T-helper 1 cell (primary cell): ENCODE measurements around the gene YES1.
"Not testable (repeated sequence)": the region's sequence is repeated elsewhere in the genome, so short reads cannot be mapped to it uniquely, and the experiment has no call there.

Experiments used
- DNase-seq, 5 donors: peaks; one replicate each; pipeline ENCODE4 v3.0.0-alpha.2; 2012 to 2020

YES1 gene

DNA sequence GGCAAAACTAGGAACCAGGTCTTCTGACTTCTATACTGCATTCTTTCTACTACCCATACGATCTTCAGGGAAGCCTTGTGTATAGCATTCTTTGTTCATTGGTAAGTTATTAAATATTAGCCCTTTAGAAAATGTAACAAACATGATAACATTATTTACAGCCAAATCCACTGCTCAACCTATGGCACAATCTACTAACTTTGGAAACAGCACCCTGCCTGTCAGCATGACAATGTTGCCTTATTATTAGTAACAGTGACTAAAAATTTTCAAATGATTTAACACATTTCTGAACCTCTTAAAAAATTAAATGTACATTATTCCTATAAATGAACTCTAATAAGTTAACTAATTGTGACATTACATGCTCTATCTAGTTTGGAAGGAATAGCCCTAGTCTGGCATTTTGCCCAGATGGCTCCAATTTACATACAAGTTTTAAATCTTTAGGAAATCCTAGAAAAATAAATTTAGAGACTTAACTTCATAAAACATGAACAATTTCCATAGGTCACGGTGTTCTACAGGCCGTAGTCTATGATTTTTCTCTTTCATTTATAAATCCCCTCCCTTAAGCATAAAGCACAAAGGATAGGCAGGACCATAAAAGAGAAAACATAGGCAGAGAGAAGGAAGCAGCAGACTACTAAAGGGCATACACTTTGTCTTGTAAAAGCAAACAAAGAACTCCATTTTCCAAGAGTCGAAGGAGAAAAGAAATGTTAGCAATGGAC lies 33.7 kb downstream of the YES1 start:
- DNase-seq = no peak

DNA sequence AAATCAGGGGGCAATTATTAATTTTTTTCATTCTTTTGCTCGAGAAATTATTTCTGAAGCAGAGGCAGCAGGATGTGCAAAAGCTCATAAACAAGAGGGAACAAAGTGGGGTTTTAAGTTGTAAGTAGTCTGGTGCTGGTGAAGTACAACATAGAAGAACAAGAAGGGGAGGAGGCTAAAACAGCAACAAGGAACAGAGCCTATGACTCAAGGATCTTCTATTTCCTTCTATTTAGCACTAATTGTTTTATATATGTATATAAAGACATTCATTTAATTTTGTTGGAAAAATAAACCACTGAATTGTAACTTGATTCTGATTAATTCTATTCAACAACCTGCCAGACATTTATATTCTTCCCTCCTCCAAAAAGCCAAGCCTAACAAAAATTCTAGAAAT lies 35.0 kb downstream of the YES1 start:
- DNase-seq = no peak

DNA sequence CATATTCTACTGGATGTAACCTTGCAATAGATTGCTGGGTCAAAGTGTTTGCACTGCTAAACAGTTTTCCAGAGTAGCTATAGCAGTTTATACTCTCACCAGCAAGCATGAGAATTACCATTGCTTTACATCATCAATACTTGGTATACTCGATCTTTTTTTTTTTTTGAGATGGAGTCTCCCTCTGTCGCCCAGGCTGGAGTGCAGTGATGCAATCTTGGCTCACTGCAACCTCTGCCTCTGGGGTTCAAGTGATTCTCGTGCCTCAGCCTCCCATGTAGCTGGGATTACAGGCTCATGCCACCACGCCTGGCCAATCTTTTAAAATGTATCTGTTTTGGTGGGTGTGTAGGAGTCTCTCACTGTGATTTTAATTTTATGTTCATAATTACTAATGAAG lies 36.0 kb downstream of the YES1 start:
- not testable (repeated sequence) for DNase-seq

DNA sequence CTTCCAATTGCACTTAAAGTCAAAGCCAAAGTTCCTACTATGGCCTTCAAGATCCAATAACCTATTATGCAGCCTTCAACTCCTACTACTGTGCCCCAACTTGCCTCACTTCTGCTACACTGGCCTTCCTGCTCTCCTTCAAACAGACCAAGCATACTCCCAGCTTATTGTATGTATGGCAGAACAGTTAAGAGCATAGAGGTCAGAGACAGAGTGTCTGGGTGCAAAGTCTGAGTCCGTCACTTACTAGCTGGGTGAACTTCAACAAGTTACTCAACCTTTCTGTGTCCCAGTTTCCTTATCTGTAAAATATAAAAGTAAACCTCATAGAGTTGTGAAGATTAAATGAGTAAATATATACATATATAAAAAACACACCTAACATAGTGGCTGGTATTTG lies 37.2 kb downstream of the YES1 start:
- DNase-seq = no peak

DNA sequence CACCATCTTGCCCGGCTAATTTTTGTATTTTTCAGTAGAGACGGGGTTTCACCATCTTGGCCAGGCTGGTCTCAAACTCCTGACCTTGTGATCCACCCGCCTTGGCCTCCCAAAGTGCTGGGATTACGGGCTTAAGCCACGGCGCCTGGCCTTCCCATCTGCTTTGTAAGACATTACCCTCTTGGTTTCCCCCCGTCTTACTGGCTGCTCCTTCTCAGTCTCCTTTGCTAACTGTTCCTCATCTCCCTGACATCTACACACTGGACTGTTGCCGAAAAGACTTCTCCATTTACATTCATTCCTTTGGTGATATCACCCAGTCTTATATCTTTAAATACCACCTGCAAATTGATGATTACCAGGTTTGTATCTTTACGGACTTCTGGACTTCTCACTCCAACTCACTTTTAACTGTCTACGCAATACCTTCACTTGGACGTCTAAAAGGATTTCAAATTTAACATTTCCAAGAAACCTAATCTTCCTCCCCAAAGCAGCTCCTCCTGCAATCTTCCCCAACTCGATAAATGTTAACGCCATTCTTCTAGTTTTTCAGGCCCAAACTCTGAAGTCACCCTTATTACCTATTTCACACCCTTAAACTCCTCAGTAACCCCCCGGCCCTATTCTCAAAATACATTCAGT lies 37.9 kb downstream of the YES1 start:
- no peak for DNase-seq

DNA sequence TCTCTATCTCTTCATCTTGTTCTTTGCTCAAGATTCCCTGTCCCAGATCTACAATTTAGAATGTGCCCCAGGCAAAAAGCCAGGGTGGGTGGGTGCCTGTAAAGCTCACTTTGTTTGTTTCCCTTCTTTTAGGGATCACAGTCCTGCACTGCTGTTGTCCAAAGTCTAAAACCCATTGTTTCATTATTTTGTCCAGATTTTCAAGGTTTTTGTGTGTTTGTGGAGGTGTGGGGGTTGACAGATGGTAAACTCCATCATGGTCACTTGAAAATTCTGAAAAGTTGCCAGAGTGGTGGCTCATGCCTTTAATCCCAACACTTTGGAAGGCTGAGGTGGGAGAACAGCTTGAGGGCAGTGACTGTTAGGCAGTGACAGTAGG lies 41.5 kb downstream of the YES1 start:
- DNase-seq = no peak

DNA sequence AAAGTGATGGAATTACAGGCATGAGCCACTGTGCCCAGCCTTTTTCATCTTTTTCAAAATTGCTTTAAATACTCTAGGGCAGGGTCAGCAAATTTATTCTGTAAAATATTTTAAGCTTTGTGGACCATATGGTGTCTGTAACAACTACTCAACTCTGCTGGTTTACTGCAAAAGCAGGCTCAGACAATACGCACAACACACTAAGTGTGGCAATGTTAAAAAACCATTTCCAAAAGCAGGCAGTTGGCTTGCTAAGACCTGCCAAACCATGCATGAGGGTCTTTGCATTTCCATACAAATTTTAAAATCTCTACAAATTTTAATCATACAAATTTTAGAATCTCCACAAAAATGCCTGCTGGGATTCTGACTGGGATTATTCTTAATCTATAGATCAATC lies 44.1 kb downstream of the YES1 start:
- no peak for DNase-seq

DNA sequence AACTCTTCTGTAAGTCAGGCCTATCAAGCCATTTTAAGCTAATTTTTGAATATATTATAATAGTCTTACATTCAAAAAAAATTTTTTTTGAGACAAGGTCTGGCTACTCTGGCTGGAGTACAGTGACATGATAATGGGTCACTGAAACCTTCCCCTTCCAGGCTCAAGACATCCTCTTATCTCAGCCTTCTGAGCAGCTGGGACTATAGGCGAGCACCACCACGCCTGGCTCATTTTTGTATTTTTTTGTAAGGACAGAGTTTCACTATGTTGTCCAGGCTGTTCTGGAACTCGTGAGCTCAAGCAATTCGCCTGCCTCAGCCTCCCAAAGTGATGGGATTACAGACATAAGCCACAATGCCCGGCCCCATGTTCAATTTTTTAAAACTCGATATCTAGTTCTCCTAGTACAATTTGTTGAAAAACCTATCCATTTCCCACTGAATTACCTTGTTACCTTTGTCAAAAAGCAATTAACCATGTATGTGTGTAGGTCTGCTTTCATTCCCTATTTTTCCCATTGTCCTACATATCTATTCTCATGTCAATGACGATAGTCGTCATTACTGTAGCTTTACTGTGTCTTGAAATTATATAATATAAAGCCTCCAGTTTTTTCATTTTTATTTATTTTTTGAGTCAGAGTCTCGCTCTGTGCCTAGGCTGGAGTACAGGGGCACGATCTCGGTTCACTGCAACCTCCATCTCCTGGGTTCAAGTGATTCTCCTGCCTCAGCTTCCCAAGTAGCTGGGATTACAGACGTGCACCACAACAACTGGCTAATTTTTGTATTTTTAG lies 44.8 kb downstream of the YES1 start:
- DNase-seq = no peak

DNA sequence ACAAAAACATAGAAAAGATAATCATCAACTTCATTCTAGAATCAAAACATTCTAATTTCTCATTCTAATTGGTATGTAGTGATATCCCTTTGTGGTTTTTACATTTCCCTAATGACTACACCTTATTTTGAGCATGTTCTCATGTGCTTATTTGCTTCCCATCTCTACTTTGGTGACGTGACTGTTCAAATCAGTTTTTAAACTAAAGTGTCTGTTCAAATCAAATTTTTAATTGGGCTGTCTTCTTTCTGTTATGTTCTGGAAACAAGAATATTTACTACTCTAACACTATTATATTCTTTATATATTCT lies 45.5 kb downstream of the YES1 start:
- no peak for DNase-seq

DNA sequence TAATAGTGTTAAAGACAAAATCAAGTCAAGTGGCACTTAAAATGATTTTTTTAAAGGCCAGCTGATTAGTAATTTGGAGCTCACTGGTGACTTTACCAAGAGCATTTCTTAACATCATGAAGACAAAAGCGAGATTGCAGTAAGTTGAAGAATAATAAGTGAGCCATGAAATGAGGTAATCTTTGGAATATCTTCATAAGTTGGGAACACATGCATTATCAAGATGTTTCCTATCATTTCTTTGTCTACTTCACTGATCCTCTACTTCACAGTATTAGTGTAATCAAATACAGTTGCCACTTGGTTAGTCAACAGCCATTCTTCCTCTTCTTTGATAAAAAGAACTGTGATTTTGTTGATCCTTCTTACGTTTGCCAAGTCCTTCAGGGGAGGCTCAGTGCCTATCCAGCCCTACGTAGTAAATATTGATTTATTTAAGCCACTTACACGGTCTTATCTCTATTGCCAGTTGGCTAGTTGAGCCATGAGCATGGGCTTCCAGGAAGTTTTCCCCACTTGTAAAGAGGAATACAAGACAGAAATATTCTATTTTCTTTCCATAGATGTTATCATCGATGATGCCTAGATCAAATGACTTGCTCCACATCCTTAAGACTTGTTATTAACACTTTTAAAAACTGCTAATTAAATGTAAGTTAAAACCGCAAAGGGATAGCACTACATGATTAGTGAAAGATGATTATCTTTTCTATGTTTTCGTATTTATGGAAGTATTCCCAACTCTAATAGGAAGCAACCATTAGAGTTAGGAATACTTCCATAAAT lies 46.1 kb downstream of the YES1 start:
- no peak for DNase-seq

DNA sequence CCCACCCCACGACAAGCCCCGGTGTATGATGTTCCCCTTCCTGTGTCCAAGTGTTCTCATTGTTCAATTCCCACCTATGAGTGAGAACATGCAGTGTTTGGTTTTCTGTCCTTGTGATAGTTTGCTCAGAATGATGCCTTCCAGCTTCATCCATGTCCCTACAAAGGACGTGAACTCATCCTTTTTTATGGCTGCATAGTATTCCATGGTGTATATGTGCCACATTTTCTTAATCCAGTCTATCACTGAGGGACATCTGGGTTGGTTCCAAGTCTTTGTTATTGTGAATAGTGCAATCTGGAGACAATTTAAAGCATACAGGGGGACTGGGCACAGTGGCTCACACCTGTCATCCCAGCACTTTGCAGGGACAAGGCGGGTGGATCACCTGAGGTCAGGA lies 52.2 kb downstream of the YES1 start:
- DNase-seq = not testable (repeated sequence)

DNA sequence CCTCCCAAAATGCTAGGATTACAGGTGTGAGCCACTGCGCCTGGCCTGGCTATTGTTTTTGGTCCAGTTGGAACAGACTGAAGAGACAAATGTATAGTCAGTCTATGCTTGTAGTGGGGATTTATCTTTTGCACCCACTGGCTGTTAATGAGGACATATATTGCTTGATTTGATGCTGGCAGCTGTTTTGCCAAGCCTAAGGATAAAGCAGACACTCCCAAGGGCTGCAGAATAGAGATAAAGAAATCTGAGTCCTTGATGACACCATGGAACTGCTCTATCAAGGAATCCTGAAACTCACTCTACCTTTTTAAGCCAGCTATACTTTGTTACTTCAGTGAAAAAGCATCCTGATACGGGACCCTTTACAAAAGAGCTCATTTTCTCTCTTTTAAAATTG lies 56.5 kb downstream of the YES1 start:
- no peak for DNase-seq

DNA sequence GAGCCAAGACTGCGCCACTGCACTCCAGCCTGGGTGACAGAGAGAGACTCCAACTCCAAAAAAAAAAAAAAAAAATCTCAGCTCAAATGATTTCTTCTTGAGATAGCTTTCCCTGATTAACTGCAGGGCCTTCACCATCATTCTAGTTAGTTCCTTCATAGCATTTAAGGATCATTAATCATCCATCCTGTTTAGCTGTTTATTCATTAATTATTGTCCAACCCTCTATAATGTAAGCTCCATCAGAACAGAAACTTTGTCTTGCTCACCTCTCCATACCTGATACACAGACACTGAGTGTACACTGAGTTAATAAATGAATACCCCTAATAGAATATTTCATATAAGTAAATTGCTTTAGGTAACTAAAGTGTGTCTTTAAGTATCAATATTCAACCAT lies 57.4 kb downstream of the YES1 start:
- no peak for DNase-seq

DNA sequence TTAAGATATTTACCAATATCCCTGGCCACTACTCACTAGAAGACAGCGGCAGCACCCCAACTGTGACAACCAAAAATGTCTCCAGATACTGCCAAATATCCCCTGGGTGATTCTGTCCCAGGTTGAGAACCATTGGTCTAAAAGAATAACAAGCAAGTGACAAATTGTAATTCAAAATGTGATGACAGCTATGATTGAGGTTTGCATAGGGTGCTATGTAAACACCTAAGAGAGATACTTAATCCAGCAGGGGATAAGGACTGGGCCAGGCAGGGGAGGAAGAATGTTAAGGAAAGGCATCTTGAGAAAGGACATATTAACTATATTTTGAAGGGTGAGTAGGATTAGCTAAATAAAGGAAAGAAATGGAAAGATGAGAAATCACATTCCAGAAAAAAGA lies 61.6 kb downstream of the YES1 start:
- DNase-seq = no peak

DNA sequence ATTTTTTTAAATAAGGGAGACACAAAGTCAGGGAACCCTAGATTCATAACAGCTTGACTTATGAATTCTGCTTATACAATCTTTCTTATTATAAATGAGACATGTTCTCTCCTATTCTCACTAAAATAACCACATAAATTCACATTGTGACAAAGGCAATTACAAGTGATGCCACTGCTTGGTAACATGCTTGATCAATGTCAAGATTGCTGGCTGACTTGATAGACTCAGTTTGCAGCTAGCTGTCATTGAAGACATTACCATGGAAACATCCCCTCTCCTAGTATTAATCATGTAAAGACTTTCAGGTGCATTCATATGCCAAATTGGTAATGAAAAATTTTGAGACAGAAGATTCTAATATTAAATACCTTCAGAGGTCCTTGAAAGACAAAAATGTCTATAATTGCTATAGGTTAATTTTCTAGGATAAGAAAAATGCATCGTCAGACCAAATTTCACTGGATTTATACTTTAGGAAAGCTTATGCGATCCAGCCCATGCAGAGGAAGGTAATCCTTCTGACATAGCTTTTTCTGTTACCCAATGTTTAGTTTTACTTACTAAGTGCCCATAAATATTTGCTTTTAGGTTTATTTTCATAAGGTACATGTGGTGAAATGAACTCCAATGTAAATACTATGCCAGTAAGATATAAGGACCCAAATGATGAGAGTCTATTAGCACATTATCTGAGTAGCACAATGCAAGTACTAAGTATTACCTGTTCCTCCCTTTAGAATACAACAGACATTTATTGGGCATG lies 67.0 kb downstream of the YES1 start:
- no peak for DNase-seq

DNA sequence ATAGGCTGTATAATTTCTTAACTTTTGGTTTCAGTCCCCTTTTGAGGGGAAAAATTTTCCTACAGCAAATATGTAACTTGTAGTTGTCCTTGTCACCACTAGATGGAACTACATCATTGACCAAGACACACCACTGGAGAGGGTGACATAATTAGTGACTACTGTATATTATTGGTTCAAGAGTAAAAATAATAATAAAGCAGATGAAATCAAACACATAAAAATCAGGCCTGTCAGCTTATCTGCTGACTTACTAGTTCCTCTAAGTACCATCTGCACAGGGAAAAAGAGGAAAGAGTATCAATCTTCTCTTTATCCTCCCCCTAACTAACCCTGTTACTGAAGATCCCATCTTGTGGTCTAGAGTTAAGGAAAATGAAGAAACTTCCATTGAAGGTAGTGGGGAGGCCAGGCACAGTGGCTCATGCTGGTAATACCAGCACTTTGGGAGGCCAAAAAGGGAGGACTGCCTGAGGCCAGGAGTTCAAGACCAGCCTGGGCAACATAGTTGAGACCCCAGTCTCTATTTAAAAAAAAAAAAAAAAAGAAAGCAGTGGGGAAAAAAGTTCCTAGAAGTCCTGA lies 70.0 kb downstream of the YES1 start:
- peak in 1 of 5 donors; percentile 49 for DNase-seq

DNA sequence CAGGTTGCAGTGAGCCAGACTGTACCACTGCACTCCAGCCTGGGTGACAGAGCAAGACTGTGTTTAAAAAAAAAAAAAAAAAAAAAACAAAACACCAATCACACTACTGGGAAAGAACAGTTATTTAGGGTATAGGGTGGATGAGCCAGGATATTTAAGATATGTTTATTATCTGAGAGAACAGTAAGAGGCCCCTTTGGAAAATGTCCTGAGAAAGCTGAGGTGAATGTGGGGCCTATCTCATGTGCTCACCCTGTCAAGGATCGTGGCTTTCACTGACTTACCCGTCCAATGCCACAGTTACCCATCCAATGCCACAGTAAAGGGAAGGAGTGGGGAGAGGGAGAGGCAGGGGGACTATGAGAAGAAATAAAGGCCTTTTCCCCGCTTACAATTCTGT lies 79.7 kb downstream of the YES1 start:
- no peak for DNase-seq

DNA sequence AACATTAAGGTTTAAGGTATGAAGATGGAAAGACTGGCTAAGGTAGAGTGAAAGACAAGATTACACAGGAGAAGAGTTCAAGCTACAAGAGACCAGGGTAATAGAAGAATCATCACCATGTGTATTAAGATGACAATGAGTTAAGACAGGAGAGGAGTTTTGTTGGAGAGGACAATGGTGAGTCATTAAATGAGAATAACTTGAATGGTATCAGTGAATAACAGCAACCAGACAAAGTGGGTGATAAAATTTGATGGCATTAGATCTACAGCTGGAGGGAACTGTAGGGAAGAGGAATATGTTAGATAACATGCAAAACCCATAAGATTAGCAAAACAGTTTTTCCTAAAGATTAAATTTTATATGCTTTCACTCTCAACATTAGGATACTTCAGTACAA lies 80.9 kb downstream of the YES1 start:
- no peak for DNase-seq

DNA sequence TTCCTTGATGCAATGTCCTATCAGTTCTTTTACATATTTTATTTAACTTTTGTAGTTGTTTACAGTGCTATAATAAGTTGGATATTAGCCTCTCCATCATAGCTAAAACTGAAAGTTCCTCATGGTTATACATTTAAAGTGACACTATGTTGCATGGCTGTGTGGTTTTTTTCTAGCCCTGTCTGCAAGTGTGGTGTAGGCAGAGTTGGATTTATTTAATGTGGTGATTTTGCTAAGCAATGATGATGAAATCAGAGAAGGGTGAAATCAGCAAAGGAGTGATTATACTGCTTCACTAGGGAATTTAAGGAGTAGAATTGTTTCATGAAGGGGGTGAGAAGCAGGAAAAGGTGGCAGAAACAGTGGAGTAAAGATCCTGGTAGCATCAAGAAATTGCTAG lies 81.3 kb downstream of the YES1 start:
- no peak for DNase-seq

DNA sequence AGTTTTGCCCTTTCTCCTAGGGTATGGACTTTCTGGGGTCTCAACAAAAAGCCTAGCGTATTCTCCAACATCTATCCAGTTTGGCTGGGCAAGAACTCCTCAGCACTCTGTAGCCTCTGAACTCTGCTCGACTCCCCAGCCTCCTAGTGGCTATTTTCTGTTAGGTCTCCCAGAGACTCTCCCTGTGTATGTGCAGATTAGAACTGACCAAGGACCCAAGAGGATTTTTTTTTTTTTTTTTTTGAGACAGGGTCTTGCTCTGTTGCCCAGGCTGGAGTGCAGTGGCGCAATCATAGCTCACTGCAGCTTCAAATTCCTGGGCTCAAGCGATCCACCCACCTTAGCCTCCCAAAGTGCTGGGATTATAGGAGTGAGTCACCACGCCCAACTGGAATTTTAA lies 81.9 kb downstream of the YES1 start:
- DNase-seq = not testable (repeated sequence)

DNA sequence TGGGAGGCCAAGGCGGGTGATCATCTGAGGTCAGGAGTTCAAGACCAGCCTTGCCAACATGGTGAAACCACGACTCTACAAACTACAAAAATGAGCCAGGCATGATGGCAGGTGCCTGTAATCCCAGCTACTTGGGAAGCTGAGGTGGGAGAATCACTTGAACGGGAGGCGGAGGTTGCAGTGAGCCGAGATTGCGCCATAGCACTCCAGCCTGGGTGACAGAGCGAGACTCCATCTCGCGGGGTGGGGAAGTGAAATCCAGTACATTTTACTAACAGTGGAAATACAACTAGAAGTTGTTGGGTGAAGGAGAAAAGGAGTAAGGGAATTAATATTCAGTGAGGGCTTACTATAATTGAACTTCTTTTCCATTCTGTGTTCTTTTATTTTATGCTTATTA lies 86.4 kb downstream of the YES1 start:
- DNase-seq = no peak

DNA sequence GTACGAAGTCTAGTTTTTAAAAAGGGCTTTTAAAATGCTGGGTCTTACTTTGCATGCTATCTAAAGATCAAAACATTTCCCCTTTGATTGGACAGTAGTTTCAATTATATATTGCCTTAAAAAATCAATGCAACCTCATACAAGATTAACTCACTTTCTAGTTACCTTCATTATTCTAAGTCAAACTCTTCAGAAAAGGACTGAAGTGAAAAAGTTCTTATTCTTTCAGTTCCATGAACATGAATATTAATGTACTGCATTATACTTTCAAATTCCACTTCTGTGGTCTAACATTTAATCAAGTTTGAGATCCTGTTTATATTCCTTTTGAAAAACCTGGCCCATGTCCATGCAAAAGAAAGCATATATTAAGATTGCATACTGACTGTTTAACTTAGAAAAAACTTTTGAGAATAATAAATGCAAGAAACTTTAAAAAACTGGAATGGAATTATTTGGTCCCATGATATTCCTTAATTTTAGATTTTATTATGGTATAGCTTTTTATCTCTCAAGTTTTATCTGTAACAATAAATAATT lies 88.4 kb downstream of the YES1 start:
- no peak for DNase-seq
